AG10803 (cell line): ENCODE data around the gene PRSS57.

Experiments
- DNase-seq: peaks from one replicate; pipeline ENCODE4 v3.0.0; 2010; ENCODE audit warnings: low read depth
- H3K4me3 ChIP-seq: 2 replicates; pipeline ENCODE4 v1.5.1; 2011; ENCODE audit warnings: mild to moderate bottlenecking, low read length, control low read depth
- TF ChIP-seq, protein P1 (sequence below): conservative IDR thresholded peaks from 2 replicates; pipeline ENCODE4 v1.5.1; 2011; ENCODE audit warnings: mild to moderate bottlenecking, low read length, control low read depth, inconsistent platforms

The PRSS57 gene

DNA sequence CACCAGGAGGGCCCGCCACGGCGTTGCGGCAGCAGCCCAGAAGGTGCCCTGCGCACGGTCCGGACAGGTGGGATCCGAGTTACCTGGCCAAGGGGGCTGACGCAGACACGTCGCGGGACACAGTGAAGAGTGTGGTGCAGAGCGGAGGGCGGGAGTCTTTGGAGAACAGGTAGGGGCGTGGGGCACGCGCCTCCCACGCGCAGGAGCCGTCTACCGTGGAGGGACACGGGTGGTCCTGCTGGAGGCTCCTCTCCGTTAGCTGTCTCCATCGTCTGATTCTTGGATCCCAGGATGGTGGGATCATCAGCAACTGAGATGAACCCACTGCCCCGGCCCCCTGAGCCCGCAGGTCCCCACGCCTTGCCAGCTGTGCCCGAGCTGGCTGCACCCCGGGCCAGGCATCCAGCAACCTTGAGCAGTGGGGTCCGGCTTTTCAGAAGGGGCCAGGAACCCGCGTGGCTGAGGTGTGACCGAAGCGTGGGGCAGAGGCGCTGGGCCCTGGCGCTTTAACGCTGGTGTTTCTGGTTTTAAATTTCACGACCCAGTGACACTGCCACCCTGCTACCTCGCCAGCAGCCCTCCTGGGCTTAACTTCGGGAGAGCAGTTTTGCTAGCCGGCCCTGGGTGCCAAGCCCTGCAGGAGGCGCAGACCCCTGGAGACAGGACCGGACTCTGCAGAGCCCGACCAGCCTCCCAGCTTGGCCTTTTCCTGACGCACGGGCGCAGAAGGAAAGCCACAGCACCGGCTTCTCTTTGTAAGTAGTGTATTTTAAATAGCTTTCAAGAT is 48.3 kb downstream of the PRSS57 start:
- no peak for DNase-seq
- TF ChIP-seq, protein P1, sequence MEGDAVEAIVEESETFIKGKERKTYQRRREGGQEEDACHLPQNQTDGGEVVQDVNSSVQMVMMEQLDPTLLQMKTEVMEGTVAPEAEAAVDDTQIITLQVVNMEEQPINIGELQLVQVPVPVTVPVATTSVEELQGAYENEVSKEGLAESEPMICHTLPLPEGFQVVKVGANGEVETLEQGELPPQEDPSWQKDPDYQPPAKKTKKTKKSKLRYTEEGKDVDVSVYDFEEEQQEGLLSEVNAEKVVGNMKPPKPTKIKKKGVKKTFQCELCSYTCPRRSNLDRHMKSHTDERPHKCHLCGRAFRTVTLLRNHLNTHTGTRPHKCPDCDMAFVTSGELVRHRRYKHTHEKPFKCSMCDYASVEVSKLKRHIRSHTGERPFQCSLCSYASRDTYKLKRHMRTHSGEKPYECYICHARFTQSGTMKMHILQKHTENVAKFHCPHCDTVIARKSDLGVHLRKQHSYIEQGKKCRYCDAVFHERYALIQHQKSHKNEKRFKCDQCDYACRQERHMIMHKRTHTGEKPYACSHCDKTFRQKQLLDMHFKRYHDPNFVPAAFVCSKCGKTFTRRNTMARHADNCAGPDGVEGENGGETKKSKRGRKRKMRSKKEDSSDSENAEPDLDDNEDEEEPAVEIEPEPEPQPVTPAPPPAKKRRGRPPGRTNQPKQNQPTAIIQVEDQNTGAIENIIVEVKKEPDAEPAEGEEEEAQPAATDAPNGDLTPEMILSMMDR: no peak
- no peak overlapping the region for H3K4me3 ChIP-seq

DNA sequence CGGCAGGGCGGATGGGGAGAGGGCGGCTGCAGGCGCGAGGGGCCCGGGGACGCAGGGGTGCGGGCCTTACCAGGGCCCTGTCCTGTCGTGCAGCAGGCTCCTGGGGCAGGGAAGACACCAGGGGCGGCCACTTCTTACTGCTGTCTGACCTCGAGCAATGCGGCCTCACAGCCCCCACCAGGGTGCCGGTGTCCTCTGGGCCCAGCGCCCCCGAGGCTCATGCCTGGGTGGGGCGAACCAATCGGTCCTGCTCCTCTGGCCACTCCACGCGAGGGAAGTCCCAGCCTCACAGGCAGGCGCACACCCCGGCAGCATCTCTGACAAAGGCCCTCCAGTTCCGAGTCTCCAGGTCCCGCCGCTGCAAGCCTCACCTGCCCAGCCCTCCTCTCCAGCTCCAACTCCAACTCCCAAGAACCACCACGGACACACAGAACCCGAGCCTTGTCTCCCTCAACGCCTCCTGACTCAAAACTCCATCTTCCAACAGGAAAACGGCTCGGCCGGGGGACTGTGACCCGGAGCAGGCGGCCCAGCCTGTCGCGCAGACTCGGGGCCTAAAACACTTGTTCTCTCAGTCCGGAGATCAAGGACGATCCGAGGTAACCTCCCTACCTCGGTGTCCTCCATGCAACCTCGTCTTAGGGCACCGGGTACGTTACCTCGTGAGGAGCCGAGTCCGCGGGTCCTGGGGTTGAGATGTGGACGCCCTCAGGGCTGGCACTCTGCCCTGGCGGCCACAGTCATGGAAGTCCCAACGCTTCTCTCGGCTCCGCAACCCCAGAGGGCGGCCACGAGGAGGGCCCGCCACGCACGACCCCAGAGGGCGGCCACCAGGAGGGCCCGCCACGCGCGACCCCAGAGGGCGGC is 49.1 kb downstream of the PRSS57 start:
- TF ChIP-seq, protein P1: no peak
- no peak overlapping the region for H3K4me3 ChIP-seq

DNA sequence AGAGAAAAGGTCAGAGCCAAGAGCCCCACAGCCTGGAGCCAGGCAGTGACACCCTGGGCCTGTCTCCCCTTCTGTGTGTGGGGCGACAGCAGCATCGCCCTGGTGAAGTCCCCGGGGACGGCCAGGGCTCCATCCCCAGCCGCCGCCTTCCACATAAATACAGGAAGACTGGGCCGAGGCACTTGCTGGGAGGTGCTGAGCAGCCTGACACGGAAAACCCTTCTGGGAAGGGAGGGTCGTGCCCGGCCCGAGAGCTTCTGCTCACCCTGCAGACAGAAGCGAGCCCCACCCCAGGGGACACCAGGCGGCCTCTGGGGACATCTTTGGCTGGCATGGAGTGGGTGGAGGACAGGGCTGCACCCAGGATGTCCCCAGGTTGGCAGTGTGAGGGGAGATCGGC is 50.5 kb downstream of the PRSS57 start:
- no peak for DNase-seq
- TF ChIP-seq, protein P1: no peak
- H3K4me3 ChIP-seq: no peak overlapping the region

More for the DNA sequence above, 49.1 kb downstream of the PRSS57 start:
- no peak for DNase-seq

DNA sequence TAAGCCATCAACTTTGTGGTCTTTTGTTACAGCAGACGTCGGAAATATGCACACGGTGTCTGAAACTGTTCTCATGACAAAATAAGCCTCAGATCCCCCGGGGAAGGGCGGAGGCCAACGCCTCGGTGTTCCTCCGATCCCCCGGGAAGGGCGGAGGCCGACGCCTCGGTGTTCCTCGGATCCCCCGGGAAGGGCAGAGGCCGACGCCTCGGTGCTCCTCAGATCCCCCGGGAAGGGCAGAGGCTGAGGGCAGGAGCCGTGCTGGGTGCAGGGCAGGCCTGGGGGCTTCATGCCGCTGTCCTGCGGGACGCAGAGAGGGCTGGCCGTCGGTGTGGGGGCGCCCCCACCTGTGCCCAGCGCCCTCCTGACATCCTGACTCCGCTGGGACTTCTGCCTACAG is 50.9 kb downstream of the PRSS57 start:
- TF ChIP-seq, protein P1: no peak
- no peak for DNase-seq
- H3K4me3 ChIP-seq: no peak overlapping the region

DNA sequence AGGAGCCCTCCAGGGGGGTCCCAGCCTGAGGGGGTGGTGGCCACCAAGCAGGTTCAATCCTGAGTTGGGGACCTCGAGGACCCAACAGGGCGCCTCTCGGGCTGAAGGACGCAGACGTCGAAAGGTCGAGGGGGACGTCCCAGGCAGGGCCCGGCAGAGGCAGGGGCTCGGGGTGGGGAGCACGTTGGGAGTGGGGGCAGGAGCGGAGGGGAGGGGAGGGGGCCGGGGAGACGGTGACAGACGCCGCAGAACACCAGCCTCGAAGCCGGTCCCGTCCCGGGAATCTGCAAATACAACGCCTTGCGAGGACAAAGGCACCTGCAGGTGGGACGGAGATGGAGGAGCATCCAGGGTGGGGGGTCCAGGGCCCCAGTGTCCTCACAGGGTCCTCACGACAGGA is 51.5 kb downstream of the PRSS57 start:
- TF ChIP-seq, protein P1: no peak
- no peak overlapping the region for H3K4me3 ChIP-seq
- DNase-seq: no peak

DNA sequence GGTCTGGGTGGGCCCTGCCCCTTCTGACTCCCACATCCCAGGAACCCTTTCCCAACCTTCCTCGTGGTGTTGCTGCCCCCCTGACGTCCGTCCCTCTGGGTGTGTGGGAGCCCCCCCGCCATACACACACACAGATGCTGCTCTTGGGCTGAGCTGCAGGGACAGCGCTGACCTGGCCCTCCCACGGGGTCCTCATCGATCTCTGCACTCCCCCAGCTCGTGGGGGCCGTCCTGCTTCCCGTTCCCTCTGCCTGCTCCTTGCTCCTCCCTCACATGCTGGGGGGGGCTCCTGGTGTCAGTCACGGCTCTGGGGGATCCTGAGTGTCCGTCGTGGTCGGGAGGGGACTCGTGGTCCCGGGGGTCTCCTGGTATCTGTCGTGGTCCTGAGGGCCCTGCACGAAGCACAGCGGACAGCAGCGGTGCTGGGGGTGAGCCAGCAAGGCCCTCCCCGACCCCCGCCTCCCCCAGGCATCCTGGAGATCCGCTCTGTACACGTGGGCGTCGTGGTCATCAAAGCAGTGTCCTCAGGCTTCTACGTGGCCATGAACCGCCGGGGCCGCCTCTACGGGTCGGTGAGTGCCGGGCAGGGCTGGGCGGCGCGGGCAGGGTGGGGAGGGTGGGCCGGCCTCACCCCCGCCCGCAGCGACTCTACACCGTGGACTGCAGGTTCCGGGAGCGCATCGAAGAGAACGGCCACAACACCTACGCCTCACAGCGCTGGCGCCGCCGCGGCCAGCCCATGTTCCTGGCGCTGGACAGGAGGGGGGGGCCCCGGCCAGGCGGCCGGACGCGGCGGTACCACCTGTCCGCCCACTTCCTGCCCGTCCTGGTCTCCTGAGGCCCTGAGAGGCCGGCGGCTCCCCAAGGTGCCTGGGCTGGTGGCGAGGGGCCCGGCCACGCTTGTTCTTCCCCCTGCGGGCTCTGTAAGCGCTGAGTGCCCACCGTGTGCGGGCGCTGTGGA is 52.2 kb downstream of the PRSS57 start:
- no peak overlapping the region for H3K4me3 ChIP-seq
- TF ChIP-seq, protein P1: no peak
- DNase-seq: no peak
